ENCODE data around the gene CAMSAP1. TPM values are rescaled to one million over a fixed set of nuclear protein-coding genes. Genes with fewer than 3 reads are reported as not detected.

CAMSAP1 gene
- total and polyA plus RNA-seq, 2 donors (not counting 1 experiment from before 2014, with no cell fraction given), result 6.6 to 31.0 TPM

GRCh38 chr9:135774794-135775525 is 132.4 kb downstream of the CAMSAP1 start:
- H3K4me1 ChIP-seq (ENCODE audit: control insufficient read depth in 2 of 2, insufficient read depth in 2 of 2, low read length in 2 of 2), result no peaks in the 10 kb centered on the region
- no peak overlapping the region for H3K27ac ChIP-seq (ENCODE audit: low read length in 2 of 2)
- WGBS (ENCODE audit: insufficient coverage), result 73% methylated on average over 24 of the region's 24 CpGs
- H3K79me2 ChIP-seq (ENCODE audit: control insufficient read depth, insufficient read depth, low read length), result no peaks in the 10 kb centered on the region
- intact Hi-C loops (cut with micrococcal nuclease), result no loop called here
- POLR2A ChIA-PET, result no interaction called here
- peaks cover 0 to 2% (median 0%) of the 10 kb centered on the region in 3 donors for H3K9me3 ChIP-seq (ENCODE audit: control extremely low read depth in 1 of 3, control insufficient read depth in 2 of 3, insufficient read depth in 1 of 3, low read length in 2 of 3)
- H3K4me3 ChIP-seq (ENCODE audit: control extremely low read depth in 1 of 5, extremely low read depth in 1 of 5, insufficient read depth in 1 of 5, low read depth in 2 of 5, low read length in 4 of 5), result no peak overlapping the region
- no peaks in the 10 kb centered on the region for H4K20me1 ChIP-seq (ENCODE audit: control insufficient read depth, insufficient read depth, low read length, poor library complexity, severe bottlenecking)
- no peaks in the 10 kb centered on the region for H3K36me3 ChIP-seq (replicated peaks in 1 of 2; ENCODE audit: control extremely low read depth in 1 of 2, control insufficient read depth in 1 of 2, extremely low read depth in 1 of 2, insufficient read depth in 2 of 2, low read length in 1 of 2)
- no peak overlapping the region for H3K4me3 Mint-ChIP-seq
- TF ChIP-seq EZH2 (IDR thresholded peaks at IDR 0.05; ENCODE audit: borderline replicate concordance, insufficient read depth, low read depth, low read length, poor library complexity, severe bottlenecking) (no peak), CTCF (IDR thresholded peaks at IDR 0.05) (no peak)
- H3K9ac ChIP-seq (ENCODE audit: low read length), result no peak overlapping the region
- H2AFZ ChIP-seq (ENCODE audit: insufficient read depth, low read depth, low read length, poor library complexity, severe bottlenecking), result no peak overlapping the region
- DNase-seq (no peak), ATAC-seq (ENCODE audit: low read depth) (no peak)
- no peaks in the 10 kb centered on the region for H3K27me3 ChIP-seq (replicated peaks in 1 of 4; ENCODE audit: control extremely low read depth in 1 of 4, control insufficient read depth in 3 of 4, insufficient read depth in 4 of 4, low read length in 3 of 4)
- H3K9me3 Mint-ChIP-seq (ENCODE audit: insufficient read depth), result no peaks in the 10 kb centered on the region
- CTCF ChIA-PET, result no interaction called here
- no peak overlapping the region for H3K4me2 ChIP-seq (replicated peaks; ENCODE audit: low read depth, low read length, poor library complexity, severe bottlenecking)
- no peaks in the 10 kb centered on the region for H3K4me1 Mint-ChIP-seq
- no peaks in the 10 kb centered on the region for H3K27me3 Mint-ChIP-seq
- no peak overlapping the region for H3K27ac Mint-ChIP-seq

- H3K9me3 Mint-ChIP-seq (ENCODE audit: insufficient read depth), result no peaks in the 10 kb centered on the region
- TF ChIP-seq CTCF (IDR thresholded peaks at IDR 0.05) (no peak), EZH2 (IDR thresholded peaks at IDR 0.05; ENCODE audit: borderline replicate concordance, insufficient read depth, low read depth, low read length, poor library complexity, severe bottlenecking) (no peak)
- no peaks in the 10 kb centered on the region for H4K20me1 ChIP-seq (ENCODE audit: control insufficient read depth, insufficient read depth, low read length, poor library complexity, severe bottlenecking)
- no peak overlapping the region for H3K27ac Mint-ChIP-seq
- no peak overlapping the region for H3K27ac ChIP-seq (ENCODE audit: low read length in 2 of 2)
- 88% methylated on average over 14 of the region's 15 CpGs for WGBS (ENCODE audit: insufficient coverage)
- H2AFZ ChIP-seq (ENCODE audit: insufficient read depth, low read depth, low read length, poor library complexity, severe bottlenecking), result no peak overlapping the region
- H3K36me3 ChIP-seq (replicated peaks in 1 of 2; ENCODE audit: control extremely low read depth in 1 of 2, control insufficient read depth in 1 of 2, extremely low read depth in 1 of 2, insufficient read depth in 2 of 2, low read length in 1 of 2), result no peaks in the 10 kb centered on the region
- no peaks in the 10 kb centered on the region for H3K4me1 Mint-ChIP-seq
- no peaks in the 10 kb centered on the region for H3K4me1 ChIP-seq (ENCODE audit: control insufficient read depth in 2 of 2, insufficient read depth in 2 of 2, low read length in 2 of 2)
- no peak overlapping the region for H3K9ac ChIP-seq (ENCODE audit: low read length)
- H3K4me3 Mint-ChIP-seq, result no peak overlapping the region
- H3K79me2 ChIP-seq (ENCODE audit: control insufficient read depth, insufficient read depth, low read length), result no peaks in the 10 kb centered on the region
- CTCF ChIA-PET, result no interaction called here
- H3K27me3 ChIP-seq (replicated peaks in 1 of 4; ENCODE audit: control extremely low read depth in 1 of 4, control insufficient read depth in 3 of 4, insufficient read depth in 4 of 4, low read length in 3 of 4), result no peaks in the 10 kb centered on the region
- H3K27me3 Mint-ChIP-seq, result no peaks in the 10 kb centered on the region
- POLR2A ChIA-PET, result no interaction called here
- ATAC-seq (ENCODE audit: low read depth) (no peak), DNase-seq (no peak)
- intact Hi-C loops (cut with micrococcal nuclease), result no loop called here
- H3K4me3 ChIP-seq (ENCODE audit: control extremely low read depth in 1 of 5, extremely low read depth in 1 of 5, insufficient read depth in 1 of 5, low read depth in 2 of 5, low read length in 4 of 5), result no peak overlapping the region
- H3K9me3 ChIP-seq (ENCODE audit: control extremely low read depth in 1 of 3, control insufficient read depth in 2 of 3, insufficient read depth in 1 of 3, low read length in 2 of 3), result peaks cover 0 to 2% (median 0%) of the 10 kb centered on the region in 3 donors
- H3K4me2 ChIP-seq (replicated peaks; ENCODE audit: low read depth, low read length, poor library complexity, severe bottlenecking), result no peak overlapping the region
Observed at GRCh38 chr9:135774239-135774747, 133.1 kb downstream of the CAMSAP1 start.
